CD4-positive, alpha-beta T cell treated with Interleukin-6 at 100 ng/mL for 8 hours (primary cell): ENCODE data around the gene CRELD2.

Source experiments
- DNase-seq: peaks from one replicate; pipeline ENCODE4 v3.0.0-alpha.2; 2020; ENCODE audit warnings: mixed read lengths, low spot score

The CRELD2 gene

DNA sequence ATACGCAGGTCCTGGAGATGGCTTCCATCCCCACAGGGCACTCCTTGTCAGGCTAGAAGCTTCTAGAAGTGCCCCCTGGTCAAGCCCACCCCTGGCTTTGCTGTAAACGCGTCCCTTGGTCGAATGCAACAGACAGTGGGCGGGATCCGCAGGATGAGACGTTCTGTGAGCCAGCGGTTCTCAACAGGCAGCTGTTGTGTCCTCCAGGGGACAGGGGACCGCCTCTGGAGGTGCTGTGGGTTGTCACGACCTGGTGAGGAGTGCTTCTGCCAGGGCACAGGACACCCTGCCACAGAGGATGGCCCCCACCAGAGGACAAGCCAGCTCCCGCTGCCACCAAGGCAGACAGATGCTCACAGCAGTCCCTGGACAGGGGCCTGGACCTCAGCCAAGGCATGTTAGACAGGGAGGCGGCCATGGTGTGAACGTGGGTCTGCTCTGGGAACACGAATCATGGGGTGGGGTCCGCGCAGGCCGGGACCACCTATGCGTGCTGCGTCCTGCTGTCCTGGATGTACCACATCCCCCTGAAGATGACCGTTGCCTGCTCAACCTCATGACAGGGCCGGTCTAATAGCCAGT, 11.7 kb downstream of the CRELD2 start:
- DNase-seq: no peak

- peak; percentile 72 for DNase-seq
These were observed 12.4 kb downstream of the CRELD2 start for GRCh38 chr22:49930596-49931412.

- DNase-seq: no peak
These were observed 15.1 kb downstream of the CRELD2 start for GRCh38 chr22:49933236-49934159.

GRCh38 chr22:49934160-49934890, 15.9 kb downstream of the CRELD2 start:
- DNase-seq: no peak

DNA sequence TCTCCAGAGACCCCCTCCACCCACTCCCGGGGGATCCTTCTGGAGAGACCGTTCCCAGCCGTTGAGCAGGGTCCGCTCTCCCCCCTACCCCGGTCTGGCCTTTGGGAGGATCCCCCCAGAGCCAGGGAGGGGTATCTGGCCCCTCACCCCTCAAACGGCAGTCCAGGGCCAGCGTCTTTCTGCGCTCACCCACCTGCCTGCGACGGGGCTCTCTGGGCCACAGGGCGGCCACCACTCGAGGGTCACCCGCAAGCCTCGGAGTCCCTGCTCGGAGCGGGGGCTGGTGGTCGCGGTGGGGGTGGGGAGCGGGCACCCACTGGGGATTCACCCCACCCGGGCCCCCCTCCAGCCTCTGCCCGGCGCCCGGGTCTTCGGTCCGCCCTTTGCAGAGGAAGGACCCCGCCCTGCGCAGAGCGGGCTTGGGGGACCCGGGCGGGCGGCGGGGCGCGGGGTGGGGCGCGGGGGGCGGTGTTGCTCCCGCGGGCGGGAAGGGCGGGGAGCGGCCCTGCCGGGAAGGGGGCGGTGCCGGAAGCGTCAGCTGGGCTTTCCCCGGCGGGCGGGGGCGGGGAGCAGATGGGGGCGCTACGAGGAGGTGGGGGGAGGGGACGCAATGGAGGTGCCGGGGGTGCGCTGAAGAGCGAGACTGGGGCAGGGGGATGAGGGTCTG, 16.6 kb downstream of the CRELD2 start:
- DNase-seq: peak; percentile 93

- DNase-seq: peak; percentile 81
These were observed 17.1 kb downstream of the CRELD2 start for GRCh38 chr22:49935561-49935960.

- DNase-seq: peak; percentile 93
These were observed 17.9 kb downstream of the CRELD2 start for GRCh38 chr22:49936018-49936972.

- no peak for DNase-seq
These were observed 18.7 kb downstream of the CRELD2 start for GRCh38 chr22:49936973-49937757.

DNA sequence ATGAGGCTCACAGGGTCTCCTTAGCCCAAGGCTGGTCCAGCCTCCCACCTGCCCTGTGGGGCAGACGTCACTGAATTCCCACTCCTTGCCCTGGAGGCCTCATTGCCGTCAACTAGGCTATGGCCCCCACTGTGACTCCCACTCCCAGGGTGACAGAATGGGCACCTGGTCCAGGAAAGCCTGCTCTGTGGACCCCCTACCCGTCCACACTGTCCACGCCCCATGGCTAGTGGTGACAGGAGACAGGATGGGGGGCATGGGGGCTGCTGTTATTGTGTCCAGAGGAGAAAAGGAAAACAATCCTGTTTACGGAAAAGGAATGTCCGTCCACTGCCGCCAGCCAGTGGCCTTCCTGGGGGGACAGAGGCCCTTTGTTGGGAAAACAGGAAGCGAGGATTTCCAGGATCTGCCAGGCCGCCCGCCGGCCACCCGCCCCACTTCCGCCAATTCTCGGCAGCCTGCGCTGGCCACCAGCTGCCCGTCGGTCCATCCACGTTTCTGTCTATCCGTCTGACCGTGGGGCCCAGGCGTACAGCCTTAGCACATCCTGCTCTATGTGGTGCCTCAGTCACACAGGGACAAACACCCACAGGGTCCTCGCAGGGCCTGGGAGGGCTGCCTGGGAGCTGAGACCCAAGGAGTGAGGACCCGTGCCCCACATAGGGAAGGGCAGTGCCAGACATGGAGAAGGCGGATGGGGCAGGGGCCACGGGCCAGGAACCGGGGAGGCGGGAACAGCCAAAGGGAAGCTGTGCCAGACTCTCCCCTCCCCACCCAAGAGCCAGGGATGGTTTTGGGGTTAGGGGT, 19.5 kb downstream of the CRELD2 start:
- no peak for DNase-seq

DNA sequence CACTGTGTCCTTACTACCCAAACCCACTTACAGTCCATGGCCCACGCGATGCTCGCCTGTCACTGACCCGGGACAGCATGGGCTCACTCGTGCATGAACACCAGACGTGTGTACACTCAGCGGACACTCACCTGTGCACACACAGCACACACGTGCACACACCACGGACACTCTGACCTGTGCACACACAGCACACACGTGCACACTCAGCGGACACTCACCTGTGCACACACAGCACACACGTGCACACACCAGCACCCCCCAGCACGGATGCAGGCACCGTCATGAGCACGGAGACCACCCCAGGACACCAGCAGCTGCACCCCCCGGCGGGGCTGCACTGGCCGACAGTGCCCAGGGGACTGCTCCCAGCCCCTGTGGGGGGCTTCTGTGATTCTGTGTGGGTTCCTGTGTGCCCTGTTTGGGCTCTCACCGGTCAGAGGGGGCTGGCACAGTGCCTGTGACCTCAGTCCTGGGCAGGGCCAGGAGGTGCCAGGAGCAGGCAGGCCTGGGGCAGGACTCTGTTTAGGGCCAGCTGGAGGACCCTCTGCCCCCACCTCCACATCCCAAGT, 20.2 kb downstream of the CRELD2 start:
- no peak for DNase-seq

GRCh38 chr22:49941507-49942316, 23.3 kb downstream of the CRELD2 start:
- no peak for DNase-seq

DNA sequence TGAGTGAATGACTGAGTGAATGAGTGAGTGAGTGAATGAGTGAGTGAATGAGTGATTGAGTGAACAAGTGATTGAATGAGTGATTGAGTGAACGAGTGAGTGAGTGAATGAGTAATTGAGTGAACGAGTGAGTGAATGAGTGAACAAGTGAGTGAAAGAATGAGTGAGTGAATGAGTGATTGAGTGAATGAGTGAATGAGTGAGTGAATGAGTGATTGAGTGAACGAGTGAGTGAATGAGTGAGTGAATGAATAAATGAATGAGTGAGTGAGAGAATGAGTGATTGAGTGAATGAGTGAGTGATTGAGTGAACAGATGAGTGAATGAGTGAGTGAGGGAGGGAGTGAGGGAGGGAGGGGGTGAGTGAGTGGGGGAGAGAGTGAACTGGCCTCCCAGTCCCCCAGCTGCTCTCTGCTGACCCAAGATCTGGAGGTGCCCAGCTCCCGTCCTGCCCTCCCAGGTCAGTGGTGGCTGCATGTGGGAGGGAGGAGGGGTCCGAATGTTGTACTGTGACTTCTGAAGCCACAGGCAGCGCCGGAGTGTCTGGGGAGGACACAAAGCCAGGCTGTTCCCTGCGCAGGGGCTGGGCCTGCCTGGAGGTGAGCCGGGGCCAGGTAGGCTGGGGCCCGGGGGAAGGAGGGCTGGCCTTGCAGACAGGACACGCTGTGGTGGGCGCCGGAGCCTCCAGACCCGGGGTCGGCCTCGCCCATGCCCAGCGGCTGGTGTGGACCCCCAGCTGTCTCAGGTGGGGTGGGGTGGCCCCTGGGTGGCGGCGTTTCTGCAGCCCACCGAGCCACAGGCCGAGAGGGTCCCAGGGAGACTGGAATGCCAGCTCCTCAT, 24.4 kb downstream of the CRELD2 start:
- DNase-seq: no peak

- DNase-seq: no peak
These were observed 25.0 kb downstream of the CRELD2 start for GRCh38 chr22:49943405-49943765.

GRCh38 chr22:49943771-49944398, 25.5 kb downstream of the CRELD2 start:
- DNase-seq: no peak

DNA sequence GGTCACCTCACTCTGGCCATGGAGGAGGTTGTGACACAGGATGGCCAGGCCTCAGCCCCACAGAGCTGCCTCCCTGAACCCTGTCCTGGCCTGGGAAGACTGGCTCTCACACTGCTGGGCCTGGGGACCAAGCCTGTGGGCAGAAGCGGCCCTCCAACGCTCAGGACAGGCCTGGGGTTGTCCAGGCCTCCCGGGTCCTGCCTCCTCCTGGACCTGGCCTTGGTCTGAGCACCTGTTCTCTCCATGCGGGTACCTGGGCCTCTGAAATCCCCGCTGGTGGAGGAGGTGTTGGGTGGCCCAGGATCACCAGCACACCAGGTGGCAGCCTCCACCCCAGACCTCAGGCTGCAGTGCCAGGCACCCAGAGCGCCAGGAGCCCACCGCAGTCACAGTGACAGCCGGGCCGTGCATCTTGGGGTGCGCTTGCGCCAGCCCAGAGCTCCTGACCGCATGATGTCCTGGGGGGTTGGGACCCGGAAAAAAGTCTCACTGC, 26.0 kb downstream of the CRELD2 start:
- no peak for DNase-seq
